GM21381 (cell line): Measurements from ENCODE around the gene GALNS.

ENCODE experiments used
- ATAC-seq: cut with Tn5 transposase; IDR thresholded peaks from one replicate; pipeline ENCODE4 v1.9.1; 2021; ENCODE audit warnings: mild to moderate bottlenecking, moderate library complexity; ENCODE audit not compliant: unreplicated experiment

GALNS gene

GRCh38 chr16:88787579-88788314 is 69.0 kb downstream of the GALNS start:
- no peak for ATAC-seq

GRCh38 chr16:88785106-88785924 is 71.4 kb downstream of the GALNS start, which contains the start of gene PIEZO1:
TSS of gene PIEZO1 (minus strand) at chr16:88785220. CDS start at chr16:88784964, 256 bp downstream.
- peak; percentile 30 for ATAC-seq

GRCh38 chr16:88784856-88785105 is 72.0 kb downstream of the GALNS start:
- no peak for ATAC-seq

- peak; percentile 8 for ATAC-seq
These were observed 72.5 kb downstream of the GALNS start for GRCh38 chr16:88784074-88784855.

DNA sequence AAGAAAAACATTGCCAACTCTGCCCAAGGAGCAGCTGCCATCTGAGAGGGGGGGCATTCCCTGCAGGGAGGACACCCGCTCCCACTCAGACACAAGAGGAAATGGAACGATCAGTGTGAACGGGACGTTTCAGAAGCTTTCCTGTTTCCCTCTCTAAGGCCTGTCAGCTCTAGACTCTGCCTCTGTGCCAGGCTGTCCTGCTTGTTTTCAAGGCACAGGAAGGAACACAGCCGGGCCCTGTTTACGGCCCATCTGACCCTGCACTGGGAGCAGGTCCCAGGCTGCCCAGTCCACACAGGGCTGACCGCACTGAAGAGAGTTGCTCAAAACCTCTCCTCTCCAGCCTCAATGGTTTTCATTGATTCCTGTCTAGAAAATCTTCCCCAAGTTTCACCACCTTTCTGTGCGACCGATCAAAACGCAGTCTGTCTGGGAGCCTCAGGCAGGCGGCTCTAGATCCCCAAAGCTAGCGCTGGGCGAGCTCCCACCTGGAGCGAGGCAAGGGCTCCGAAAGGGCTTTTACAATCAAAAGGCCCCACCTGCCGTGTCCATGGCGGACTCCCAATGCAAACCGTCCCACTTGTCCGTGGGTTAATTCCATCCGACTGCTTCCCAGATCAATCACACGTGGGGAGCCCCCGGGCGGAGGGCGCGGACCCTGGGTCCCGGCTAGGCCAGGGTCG is 73.2 kb downstream of the GALNS start:
- ATAC-seq: no peak

- ATAC-seq: no peak
These were observed 74.0 kb downstream of the GALNS start for GRCh38 chr16:88782454-88783390.

DNA sequence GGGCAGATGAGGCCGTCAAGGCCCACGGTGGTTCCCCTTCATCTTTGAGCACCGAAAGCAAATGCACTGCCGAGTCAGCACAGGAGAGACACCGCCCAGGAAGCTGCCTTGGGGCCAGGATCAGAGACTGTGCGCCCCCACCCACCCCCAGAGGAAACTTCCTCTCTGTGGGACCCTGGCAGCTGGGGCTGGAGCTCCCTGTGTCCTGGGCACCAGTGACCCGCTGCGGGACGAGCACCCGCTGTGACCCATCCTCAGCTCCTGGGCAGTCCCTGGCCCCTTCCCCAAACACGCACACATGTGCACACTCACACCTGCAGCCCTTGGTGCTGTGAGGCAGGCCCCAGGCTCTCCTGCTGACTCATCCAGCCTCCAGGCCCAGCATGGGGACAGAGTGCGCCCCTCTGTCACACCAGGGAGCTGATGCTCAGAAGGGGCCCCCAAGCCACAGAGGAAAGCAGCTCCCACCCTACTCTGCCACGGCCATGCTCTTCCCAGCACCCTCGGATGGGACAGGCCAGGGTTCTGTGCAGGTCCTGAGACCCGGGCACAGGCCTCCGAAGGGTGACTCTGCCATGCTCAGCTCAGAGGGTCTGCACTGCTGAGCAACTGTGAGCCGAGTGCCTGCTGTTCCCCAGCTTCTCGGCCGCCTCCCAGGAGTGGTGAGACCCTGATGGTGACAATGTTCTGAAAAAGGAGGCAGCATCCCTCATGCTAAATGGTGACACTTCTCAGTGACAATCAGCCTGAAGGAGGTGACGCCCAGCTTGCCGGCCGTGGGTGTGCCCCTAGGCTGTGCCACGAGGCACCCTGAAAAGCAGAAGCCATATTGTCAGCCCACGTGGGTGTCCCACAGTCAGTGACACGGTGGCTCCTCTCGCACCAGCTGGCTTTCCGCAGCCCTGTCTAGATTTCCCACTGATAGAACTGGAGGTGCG is 75.3 kb downstream of the GALNS start:
- ATAC-seq: no peak

DNA sequence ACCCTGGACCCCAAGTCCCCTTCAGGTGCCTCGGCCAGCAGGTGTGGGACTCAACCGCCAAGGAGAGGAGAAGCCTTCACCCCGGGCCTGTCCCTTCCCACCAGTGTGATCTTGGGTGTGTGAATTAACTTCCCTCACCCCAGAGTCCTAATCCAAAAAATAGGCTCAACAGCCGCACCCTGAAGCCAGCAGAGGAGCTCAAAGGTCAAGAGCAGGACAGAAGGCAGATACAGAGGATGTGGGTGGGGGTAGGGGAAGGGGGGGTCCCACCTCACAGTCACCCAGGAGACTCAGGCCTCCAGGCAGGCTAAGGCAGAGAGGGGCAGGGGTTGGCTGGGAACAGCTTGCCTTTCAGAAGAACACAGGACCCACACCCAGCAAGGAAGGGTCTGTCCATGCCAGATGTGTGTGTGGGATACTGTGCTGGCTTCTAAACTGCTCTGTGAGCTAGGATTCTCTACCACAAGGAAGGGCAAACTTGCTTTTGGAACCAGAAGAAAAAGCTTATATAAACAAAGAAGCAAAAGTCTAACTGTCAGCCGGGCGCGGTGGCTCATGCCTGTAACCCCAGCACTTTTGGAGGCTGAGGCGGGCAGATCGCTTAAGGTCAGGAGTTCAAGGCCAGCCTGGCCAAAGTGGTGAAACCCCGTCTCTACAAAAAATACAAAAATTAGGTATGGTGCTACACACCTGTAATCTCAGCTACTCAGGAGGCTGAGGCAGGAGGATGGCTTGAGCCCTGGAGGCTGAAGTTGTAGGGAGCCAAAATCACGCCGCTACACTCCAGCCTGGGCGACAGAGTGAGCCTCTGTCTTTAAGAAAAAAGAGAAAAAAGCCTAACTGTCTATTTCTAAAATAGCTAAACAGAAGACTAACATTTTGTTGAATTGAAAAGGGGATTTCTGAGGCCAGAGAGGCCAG is 76.3 kb downstream of the GALNS start:
- ATAC-seq: no peak

DNA sequence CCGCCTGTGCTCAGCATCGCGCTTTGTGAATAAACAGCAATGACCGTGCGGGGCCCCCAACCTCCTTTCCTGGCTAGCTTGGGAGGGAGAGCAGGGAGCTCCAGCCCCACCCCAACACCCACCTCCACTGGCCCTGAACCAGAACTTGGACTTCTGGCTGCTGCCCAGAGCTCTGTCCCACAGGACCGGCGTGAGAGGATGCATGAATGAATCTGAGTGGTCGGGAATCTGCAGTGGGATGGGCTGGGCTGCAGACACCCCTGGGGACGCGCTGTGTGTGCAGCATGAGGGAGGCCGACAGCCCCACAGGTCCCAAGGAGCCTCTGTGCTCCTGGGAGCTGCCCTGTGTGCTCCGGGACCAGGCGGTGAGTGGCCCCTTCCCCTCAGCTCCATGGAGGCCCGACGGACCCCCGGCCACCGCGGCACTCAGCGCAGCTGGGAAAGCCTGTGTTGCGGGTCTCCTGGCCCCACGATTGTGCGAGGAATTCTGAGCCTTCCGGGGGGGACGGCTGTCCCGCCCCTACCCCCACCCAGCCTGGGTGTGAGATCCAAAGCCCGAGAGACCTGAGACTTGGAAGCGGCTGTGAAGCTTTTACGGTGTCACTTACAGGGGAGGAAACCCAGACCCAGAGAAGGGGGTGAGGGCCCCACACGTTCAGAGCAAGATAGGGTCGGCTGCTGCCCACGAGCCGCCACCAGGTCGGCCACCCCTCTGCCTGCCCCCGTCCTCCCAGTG is 77.2 kb downstream of the GALNS start:
- ATAC-seq: no peak

DNA sequence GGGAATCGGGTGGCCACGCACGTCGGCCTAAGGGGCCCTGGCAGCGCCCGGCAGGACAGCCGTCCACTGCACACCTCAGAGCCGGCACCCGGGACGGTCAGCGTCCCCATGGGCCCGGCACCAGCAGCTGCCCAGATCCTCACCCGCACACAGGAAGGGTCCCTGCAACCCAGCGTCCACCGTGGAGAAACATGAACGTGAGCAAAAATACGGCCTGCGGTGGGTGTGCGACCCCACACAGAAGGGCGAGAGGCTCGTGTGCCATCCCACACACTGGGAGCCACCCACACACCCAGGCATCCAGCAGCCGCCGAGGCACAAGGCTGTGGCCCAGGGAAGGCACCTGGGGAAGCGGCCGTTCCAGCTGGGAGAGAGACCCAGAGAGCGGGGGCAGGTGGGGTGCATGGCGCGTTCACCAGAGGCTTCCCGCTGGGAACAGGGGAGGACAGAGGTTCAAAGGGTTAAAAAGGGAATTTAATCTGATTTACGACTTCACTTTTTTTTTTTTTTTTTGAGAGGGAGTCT is 78.1 kb downstream of the GALNS start:
- ATAC-seq: no peak

GRCh38 chr16:88778271-88778525 is 78.5 kb downstream of the GALNS start:
- ATAC-seq: no peak

- ATAC-seq: no peak
These were observed 79.1 kb downstream of the GALNS start for GRCh38 chr16:88777471-88778270.

- ATAC-seq: no peak
These were observed 80.9 kb downstream of the GALNS start for GRCh38 chr16:88775825-88776224.

- no peak for ATAC-seq
These were observed 82.0 kb downstream of the GALNS start for GRCh38 chr16:88774544-88775393.

- no peak for ATAC-seq
These were observed 82.9 kb downstream of the GALNS start for GRCh38 chr16:88773812-88774291.
